Activated CD8-positive, alpha-beta T cell treated with anti-CD3 and anti-CD28 coated beads for 36 hours (primary cell): Measurements from ENCODE around the gene CSAG3. TPM values are rescaled to one million over a fixed set of nuclear protein-coding genes. Genes with fewer than 3 reads are reported as not detected.
"Not testable (repeated sequence)": the region's sequence is repeated elsewhere in the genome, so short reads cannot be mapped to it uniquely, and the experiment has no call there.

ENCODE experiments used
- ATAC-seq: fragments of 200-7000 bp; cut with Tn5 transposase; one replicate; pipeline ENCODE4 v1.10.0; 2021; ENCODE audit warnings: mild to moderate bottlenecking, moderate library complexity
- CTCF ChIA-PET: fragments of 350-600 bp; sonication (Branson Sonifier 250); formaldehyde crosslinking; loops from one replicate; lab custom pipeline; 2021; ENCODE audit warnings: antibody characterized with exemption; lab: Charles Lee
- POLR2A ChIA-PET: fragments of 350-600 bp; sonication (Branson Sonifier 250); formaldehyde crosslinking; loops from one replicate; lab custom pipeline; 2021; ENCODE audit warnings: antibody characterized with exemption; lab: Charles Lee
- DNase-seq: peaks from one replicate; pipeline ENCODE4 v3.0.0-alpha.2; 2020
- H3K27ac Mint-ChIP-seq: one replicate; pipeline ENCODE4 v1.8.0; 2021; ENCODE audit warnings: mild to moderate bottlenecking, mixed read lengths
- H3K27me3 Mint-ChIP-seq: one replicate; pipeline ENCODE4 v1.8.0; 2021; ENCODE audit warnings: mixed read lengths
- H3K36me3 Mint-ChIP-seq: one replicate; pipeline ENCODE4 v1.8.0; 2021; ENCODE audit warnings: low read depth, mixed read lengths
- H3K4me1 Mint-ChIP-seq: one replicate; pipeline ENCODE4 v1.8.0; 2021; ENCODE audit warnings: low read depth, mixed read lengths
- H3K4me3 Mint-ChIP-seq: one replicate; pipeline ENCODE4 v1.8.0; 2021; ENCODE audit warnings: mild to moderate bottlenecking, moderate library complexity, mixed read lengths
- H3K9me3 Mint-ChIP-seq: one replicate; pipeline ENCODE4 v1.8.0; 2021; ENCODE audit warnings: mixed read lengths
- CTCF ChIP-seq: fragments of 200-600 bp; IDR thresholded peaks from one replicate; pipeline ENCODE4 v1.8.0; 2022; ENCODE audit warnings: antibody characterized with exemption, mild to moderate bottlenecking
- intact Hi-C: fragments of 100-400 bp; cut with micrococcal nuclease; formaldehyde crosslinking; loops from one replicate; pipeline ENCODE4 v1.10.0; 2022
- total RNA-seq, 2 experiments: library from RNA; stranded (reverse); gene quantifications; one replicate each; pipeline ENCODE4 v1.2.3, GENCODE V29; 2021

Gene CSAG3
- total RNA-seq, 2 experiments from 2014 or later: not detected

- DNase-seq (no peak), ATAC-seq (no peak)
- Mint-ChIP-seq H3K4me3 (no peak overlapping the region), H3K4me1 (no peaks in the 10 kb centered on the region), H3K9me3 (no peaks in the 10 kb centered on the region), H3K27me3 (no peaks in the 10 kb centered on the region), H3K36me3 (no peaks in the 10 kb centered on the region), H3K27ac (no peak overlapping the region)
- intact Hi-C loops: no loop called here
- ChIA-PET POLR2A (no interaction called here), CTCF (no interaction called here)
- no peak for TF ChIP-seq CTCF
Measured at GRCh38 chrX:152735101-152735500, 23.9 kb upstream of the CSAG3 start.

GRCh38 chrX:152735860-152736511, 23.0 kb upstream of the CSAG3 start:
- ATAC-seq (no peak), DNase-seq (no peak)
- Mint-ChIP-seq H3K9me3 (no peaks in the 10 kb centered on the region), H3K36me3 (no peaks in the 10 kb centered on the region), H3K27me3 (no peaks in the 10 kb centered on the region), H3K4me3 (no peak overlapping the region), H3K27ac (no peak overlapping the region), H3K4me1 (no peaks in the 10 kb centered on the region)
- intact Hi-C loops: no loop called here
- no peak for TF ChIP-seq CTCF
- ChIA-PET POLR2A (no interaction called here), CTCF (no interaction called here)

GRCh38 chrX:152736528-152736927, 22.5 kb upstream of the CSAG3 start:
- POLR2A ChIA-PET, DNase-seq, H3K27ac Mint-ChIP-seq, CTCF ChIA-PET, ATAC-seq, intact Hi-C loops, H3K36me3 Mint-ChIP-seq, H3K27me3 Mint-ChIP-seq, H3K4me1 Mint-ChIP-seq, H3K9me3 Mint-ChIP-seq, H3K4me3 Mint-ChIP-seq: not testable (repeated sequence)

- no peak for TF ChIP-seq CTCF
- DNase-seq: no peak
- H3K27ac Mint-ChIP-seq: no peak overlapping the region
- H3K27me3 Mint-ChIP-seq: no peaks in the 10 kb centered on the region
- ATAC-seq: no peak
- H3K36me3 Mint-ChIP-seq: no peaks in the 10 kb centered on the region
- H3K9me3 Mint-ChIP-seq: no peaks in the 10 kb centered on the region
- no peak overlapping the region for H3K4me3 Mint-ChIP-seq
- no peaks in the 10 kb centered on the region for H3K4me1 Mint-ChIP-seq
- ChIA-PET POLR2A (no interaction called here), CTCF (no interaction called here)
- intact Hi-C loops: no loop called here
Measured at GRCh38 chrX:152738560-152738959, 20.5 kb upstream of the CSAG3 start.

- DNase-seq, H3K4me1 Mint-ChIP-seq, CTCF ChIA-PET, POLR2A ChIA-PET, H3K9me3 Mint-ChIP-seq, H3K4me3 Mint-ChIP-seq, H3K27me3 Mint-ChIP-seq, H3K36me3 Mint-ChIP-seq, ATAC-seq, intact Hi-C loops, H3K27ac Mint-ChIP-seq: not testable (repeated sequence)
Measured at GRCh38 chrX:152753686-152754650, 5.0 kb upstream of the CSAG3 start, which contains the start of gene MAGEA2. MAGEA2 (minus strand) TSS chrX:152753842; CDS start chrX:152751363, 2,479 bp downstream.

GRCh38 chrX:152754871-152755270, 4.1 kb upstream of the CSAG3 start:
- H3K27me3 Mint-ChIP-seq, ATAC-seq, H3K4me1 Mint-ChIP-seq, intact Hi-C loops, H3K36me3 Mint-ChIP-seq, POLR2A ChIA-PET, H3K27ac Mint-ChIP-seq, CTCF ChIA-PET, DNase-seq, H3K9me3 Mint-ChIP-seq, H3K4me3 Mint-ChIP-seq: not testable (repeated sequence)

GRCh38 chrX:152759544-152759943, 526 bp downstream of the CSAG3 start:
- H3K27me3 Mint-ChIP-seq, H3K9me3 Mint-ChIP-seq, DNase-seq, ATAC-seq, H3K4me3 Mint-ChIP-seq, intact Hi-C loops, H3K27ac Mint-ChIP-seq, H3K4me1 Mint-ChIP-seq, POLR2A ChIA-PET, H3K36me3 Mint-ChIP-seq, CTCF ChIA-PET: not testable (repeated sequence)

- intact Hi-C loops, H3K4me3 Mint-ChIP-seq, ATAC-seq, DNase-seq, CTCF ChIA-PET, H3K27me3 Mint-ChIP-seq, H3K36me3 Mint-ChIP-seq, H3K27ac Mint-ChIP-seq, H3K4me1 Mint-ChIP-seq, POLR2A ChIA-PET, H3K9me3 Mint-ChIP-seq: not testable (repeated sequence)
Measured at GRCh38 chrX:152761582-152761981, 2.6 kb downstream of the CSAG3 start.

GRCh38 chrX:152766562-152766961, 7.5 kb downstream of the CSAG3 start:
- DNase-seq, H3K36me3 Mint-ChIP-seq, H3K4me3 Mint-ChIP-seq, CTCF ChIA-PET, H3K27ac Mint-ChIP-seq, H3K9me3 Mint-ChIP-seq, POLR2A ChIA-PET, intact Hi-C loops, H3K4me1 Mint-ChIP-seq, ATAC-seq, H3K27me3 Mint-ChIP-seq: not testable (repeated sequence)
